ENCODE measurements around the gene LDLRAP1. TPM values are rescaled to one million over a fixed set of nuclear protein-coding genes. Genes with fewer than 3 reads are reported as not detected.

Gene LDLRAP1
- total RNA-seq, 2 donors from 2014 or later: 13.9 to 14.5 TPM

GRCh38 chr1:25617625-25618432 is 74.4 kb downstream of the LDLRAP1 start:
- Mint-ChIP-seq H3K9me3 (no peaks in the 10 kb centered on the region), H3K4me1 (peaks cover 9% of the 10 kb centered on the region), H3K27me3 (ENCODE audit: insufficient read depth) (peaks cover 39% of the 10 kb centered on the region), H3K4me3 (peak overlapping the region; percentile 52), H3K27ac (no peak overlapping the region), H3K36me3 (ENCODE audit: low read depth) (no peaks in the 10 kb centered on the region)
- Histone ChIP-seq H3K27me3 (ENCODE audit: control insufficient read depth, insufficient read depth, low read length, poor library complexity, severe bottlenecking) (peaks cover 51% of the 10 kb centered on the region), H3K9me3 (ENCODE audit: control insufficient read depth, low read length) (no peaks in the 10 kb centered on the region), H3K4me3 (ENCODE audit: low read length) (peak overlapping the region; percentile 65), H3K27ac (ENCODE audit: low read depth, low read length) (no peak overlapping the region), H3K4me1 (ENCODE audit: control insufficient read depth, insufficient read depth, low read length) (no peaks in the 10 kb centered on the region), H3K36me3 (ENCODE audit: control insufficient read depth, insufficient read depth, low read length) (no peaks in the 10 kb centered on the region), H3K9ac (ENCODE audit: extremely low read depth, low read length, poor library complexity, severe bottlenecking) (no peak overlapping the region)
- no peak for TF ChIP-seq CTCF (conservative IDR thresholded peaks at IDR 0.05)
- whole genome bisulfite sequencing, 2 experiments (ENCODE audit: insufficient coverage in 1 of 2, insufficient read length in 1 of 2): 3 to 7% methylated on average over 16 to 66 of the region's 66 CpGs
- DNase-seq: peak; percentile 77

GRCh38 chr1:25618433-25618808 is 75.0 kb downstream of the LDLRAP1 start:
- TF ChIP-seq CTCF (conservative IDR thresholded peaks at IDR 0.05): no peak
- no peak overlapping the region for H3K9ac ChIP-seq (ENCODE audit: extremely low read depth, low read length, poor library complexity, severe bottlenecking)
- Mint-ChIP-seq H3K27ac (no peak overlapping the region), H3K4me3 (peak overlapping the region; percentile 52), H3K4me1 (peaks cover 9% of the 10 kb centered on the region), H3K27me3 (ENCODE audit: insufficient read depth) (peaks cover 36% of the 10 kb centered on the region), H3K9me3 (no peaks in the 10 kb centered on the region), H3K36me3 (ENCODE audit: low read depth) (no peaks in the 10 kb centered on the region)
- H3K36me3 ChIP-seq (ENCODE audit: control insufficient read depth, insufficient read depth, low read length): no peaks in the 10 kb centered on the region
- H3K4me1 ChIP-seq (ENCODE audit: control insufficient read depth, insufficient read depth, low read length): no peaks in the 10 kb centered on the region
- DNase-seq: no peak
- H3K9me3 ChIP-seq (ENCODE audit: control insufficient read depth, low read length): no peaks in the 10 kb centered on the region
- no peak overlapping the region for H3K4me3 ChIP-seq (ENCODE audit: low read length)
- peaks cover 46% of the 10 kb centered on the region for H3K27me3 ChIP-seq (ENCODE audit: control insufficient read depth, insufficient read depth, low read length, poor library complexity, severe bottlenecking)
- WGBS, 2 experiments (ENCODE audit: insufficient coverage in 1 of 2, insufficient read length in 1 of 2): 41% methylated on average over 4 of the region's 4 CpGs; no CpG with 5 or more reads in 1 of the 2 experiments
- H3K27ac ChIP-seq (ENCODE audit: low read depth, low read length): no peak overlapping the region

Other genes starting within 250 kb of the LDLRAP1 start
- gene TMEM50A, start 205.3 kb upstream of the LDLRAP1 start, total RNA-seq: 10 to 100 TPM; 95.8 to 99.3 TPM
- under 1 TPM; 0.33 to 0.40 TPM for gene RHCE, start 122.8 kb upstream of the LDLRAP1 start, total RNA-seq
- gene MACO1, start 112.7 kb upstream of the LDLRAP1 start, total RNA-seq: 10 to 100 TPM; 13.1 to 14.1 TPM
- 1 to 10 TPM; 2.2 to 4.3 TPM for gene MAN1C1, start 73.2 kb downstream of the LDLRAP1 start, total RNA-seq